NCI-H226 (cell line): ENCODE data around the gene GABBR2.
"Not testable (repeated sequence)": the region's sequence is repeated elsewhere in the genome, so short reads cannot be mapped to it uniquely, and the experiment has no call there.

Experiments
- DNase-seq: peaks from one replicate; pipeline ENCODE4 v3.0.0-alpha.2; 2015

GABBR2 gene

DNA sequence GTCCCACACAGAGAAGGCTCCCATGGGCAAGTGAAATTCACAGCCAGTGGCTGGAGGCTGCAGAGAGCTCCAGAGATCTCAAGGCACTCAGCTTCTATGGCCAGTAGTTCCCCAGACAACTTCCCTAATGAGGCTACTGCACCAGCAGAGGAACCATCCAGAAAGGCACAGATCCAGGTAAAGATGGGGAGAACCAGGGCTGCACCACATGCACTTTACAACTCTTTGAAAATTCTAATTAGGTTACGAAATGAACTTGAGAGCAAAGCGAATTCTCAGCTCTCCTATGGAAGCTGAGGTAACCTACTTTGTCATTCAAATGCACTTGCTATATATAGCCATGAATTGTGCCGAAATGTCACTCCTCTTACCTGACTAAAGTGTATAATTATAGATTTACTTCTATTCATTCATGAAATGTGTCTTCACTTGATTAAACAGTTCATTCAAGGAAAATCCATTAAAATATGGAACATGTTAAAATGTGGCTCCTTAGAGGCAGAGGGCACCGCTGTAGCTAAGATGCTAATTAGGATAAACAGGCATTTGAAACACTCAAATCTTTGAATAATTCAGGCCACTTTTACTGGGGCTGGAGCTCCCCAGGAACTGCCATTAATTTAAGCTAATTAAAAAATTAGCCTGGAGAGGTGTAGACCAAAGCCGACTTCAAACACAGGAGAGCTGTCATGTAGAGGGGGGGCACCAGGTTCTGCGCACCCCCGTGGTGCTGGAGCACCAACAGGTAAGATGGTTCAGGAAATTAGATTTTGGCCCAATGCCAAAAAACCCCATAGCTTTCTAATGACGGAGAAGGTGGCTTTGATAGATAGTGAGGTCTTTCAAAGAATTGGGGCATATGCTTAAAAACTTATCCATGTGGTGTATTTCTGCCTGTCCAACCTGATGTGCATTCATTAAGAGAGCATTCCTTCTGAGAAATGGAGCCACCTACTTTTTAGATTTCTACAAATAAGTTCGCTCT lies 204.1 kb downstream of the GABBR2 start:
- DNase-seq: no peak

DNA sequence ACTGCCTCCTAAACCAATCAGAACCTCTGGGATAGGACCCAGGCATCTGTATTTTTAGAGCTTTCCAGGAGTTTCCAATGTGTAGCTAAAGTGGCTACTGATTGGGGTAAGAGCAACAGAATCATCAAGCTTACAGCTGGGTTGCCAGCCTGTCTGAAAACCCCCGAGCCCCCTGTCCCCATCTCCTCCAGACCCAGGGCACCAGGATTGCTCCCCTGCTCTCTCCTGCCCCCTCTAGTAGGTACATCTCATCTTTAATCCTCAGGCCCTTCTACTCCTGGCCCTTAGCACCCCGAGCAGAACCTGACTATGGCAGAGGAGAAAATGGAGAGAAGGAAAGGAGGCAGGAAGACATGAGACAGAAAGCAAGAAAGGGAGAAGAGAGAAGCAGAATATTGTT lies 204.9 kb downstream of the GABBR2 start:
- DNase-seq: no peak

- no peak for DNase-seq
Measured at GRCh38 chr9:98502976-98503325, 205.8 kb downstream of the GABBR2 start.

GRCh38 chr9:98502311-98502975 lies 206.3 kb downstream of the GABBR2 start:
- DNase-seq: no peak

GRCh38 chr9:98501819-98502218 lies 206.9 kb downstream of the GABBR2 start:
- DNase-seq: no peak

GRCh38 chr9:98501259-98501658 lies 207.5 kb downstream of the GABBR2 start:
- not testable (repeated sequence) for DNase-seq

DNA sequence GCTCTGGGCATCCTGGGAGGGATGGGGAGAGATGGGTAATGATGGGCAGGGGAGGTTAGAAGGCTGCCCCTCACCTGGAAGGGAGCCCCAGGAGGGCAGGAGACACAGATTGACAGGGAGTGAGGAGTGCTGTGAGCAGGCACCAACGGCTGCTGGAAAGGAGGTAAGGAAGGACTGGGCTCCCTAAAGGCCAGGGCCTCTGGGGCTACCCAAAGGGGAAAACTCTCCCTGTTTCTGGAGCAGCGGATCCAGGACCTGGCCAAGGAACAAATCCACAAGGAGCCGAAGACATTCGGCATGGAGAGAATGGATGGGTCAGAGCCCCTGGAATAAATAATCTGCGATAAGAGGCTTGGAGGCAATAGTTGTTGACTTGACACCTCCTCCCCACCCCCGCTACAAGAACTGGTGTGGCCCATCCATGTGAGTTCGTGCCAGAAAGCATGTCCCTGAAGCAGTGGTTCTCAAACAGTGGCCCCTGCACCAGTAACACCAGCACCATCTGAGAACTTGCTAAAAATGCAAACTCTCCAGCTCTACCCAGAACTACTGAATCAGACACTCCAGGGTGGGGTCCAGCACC lies 208.3 kb downstream of the GABBR2 start:
- no peak for DNase-seq

DNA sequence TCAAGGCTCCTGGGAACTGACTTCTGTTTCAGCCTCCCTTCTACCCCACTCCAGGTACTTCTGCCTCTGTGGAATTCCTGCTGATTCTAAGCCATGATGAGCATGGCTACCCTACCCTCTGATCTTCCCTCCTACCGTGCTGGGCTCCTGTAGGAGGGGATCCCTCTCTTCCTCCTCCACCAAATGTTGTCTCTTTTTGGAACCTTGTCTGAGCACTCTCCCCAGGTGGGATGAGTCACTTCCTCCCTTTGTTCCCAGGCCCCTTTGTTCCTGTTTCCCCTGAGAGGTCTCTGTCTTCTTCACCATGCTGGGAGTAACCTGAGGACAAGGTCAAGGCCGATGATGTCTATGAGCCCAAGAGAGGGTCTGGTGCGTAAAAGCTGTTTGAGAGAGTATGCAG lies 213.2 kb downstream of the GABBR2 start:
- no peak for DNase-seq

- no peak for DNase-seq
Measured at GRCh38 chr9:98494852-98495251, 213.9 kb downstream of the GABBR2 start.

DNA sequence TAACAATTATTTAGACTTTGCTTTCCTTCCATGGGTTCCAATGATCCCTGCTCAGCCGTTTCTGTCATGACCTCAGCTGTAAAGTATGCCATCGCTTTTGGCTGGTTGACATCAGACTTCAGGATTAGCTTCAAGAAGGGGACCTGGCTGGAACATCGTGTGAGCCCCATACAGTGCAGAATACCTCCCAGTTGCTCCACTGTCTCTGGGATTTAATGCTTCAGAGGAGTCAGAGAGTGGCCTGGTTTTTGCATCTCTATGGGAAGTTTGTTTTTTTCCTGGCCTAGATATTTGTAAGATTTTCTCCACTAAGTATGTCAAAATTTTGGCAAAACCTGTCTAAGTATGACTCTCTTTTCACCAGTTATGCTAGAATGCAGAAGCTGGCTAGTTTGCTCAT lies 216.9 kb downstream of the GABBR2 start:
- no peak for DNase-seq

DNA sequence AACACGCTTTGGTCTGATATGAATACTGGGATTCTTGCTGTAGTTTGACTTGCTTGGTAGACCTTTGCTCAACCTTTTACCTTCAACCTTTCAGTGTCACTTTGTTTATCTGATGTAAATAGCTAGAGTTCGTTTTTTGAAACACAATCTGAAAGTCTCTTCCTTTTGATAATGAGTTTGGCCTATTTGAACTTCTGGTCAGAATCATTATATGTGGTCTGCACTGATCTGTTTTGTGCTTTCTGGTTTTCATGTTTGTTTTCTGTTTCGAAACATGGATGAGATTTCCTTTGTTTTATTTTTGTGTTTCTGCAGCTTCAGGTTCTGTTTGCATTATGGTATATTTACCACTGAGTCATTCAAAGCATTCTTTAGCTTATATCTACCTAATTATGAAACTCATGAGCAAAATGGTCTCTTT lies 217.5 kb downstream of the GABBR2 start:
- no peak for DNase-seq

DNA sequence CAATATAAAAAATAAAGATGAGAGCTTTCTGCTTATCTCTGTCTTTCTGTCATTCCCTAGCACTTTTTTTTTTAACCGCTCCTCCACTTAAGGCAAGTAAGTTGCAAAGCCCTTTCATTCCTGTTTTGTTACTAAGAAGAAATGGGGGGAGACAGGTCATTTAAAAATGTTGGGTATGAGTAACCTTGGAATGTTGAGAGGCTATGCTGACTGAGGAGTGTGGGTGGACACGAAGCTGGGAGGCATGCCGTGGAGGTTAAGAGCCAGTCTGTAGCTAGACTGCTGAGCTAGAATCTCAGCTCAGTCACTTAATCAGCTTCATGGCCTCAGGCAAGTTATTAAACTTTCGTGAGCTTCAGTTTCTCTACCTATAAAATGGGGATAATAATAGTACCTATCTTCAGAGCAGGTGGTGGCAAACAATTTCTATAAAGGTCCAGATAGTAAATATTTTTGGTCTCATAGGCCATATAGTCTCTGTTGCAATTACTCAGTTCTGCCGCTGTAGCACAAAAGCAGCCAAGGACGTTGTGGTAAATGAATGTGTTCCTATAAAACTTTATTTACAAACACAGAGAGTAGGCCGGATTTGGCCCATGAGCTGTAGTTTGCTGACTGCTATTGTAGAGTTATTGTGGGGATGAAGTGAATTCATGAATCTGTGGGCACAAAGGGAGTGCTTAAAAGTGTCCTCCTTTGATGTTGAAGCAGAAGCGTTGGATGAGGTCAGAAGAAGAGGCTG lies 220.0 kb downstream of the GABBR2 start:
- DNase-seq: peak; percentile 96

- DNase-seq: no peak
Measured at GRCh38 chr9:98485706-98486105, 223.0 kb downstream of the GABBR2 start.

DNA sequence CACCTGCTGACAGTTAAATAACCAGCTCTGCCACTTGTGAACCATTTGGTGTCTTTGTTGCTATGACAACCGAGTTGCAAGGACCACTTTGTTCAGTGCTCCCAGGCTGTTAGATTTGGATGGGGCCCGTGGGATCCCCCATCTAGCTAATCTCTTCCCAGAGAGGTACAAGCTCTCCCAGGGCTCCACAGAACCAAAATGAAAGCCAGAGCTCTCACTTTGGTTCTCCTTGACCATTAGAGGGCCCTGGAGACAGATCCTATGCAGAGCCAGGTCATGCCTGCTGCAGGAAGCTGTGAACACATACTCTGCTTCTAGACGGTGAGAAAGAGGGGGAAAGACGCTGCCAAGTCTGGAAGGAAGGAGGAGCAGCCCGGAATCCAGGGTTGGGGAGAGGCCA lies 224.6 kb downstream of the GABBR2 start:
- no peak for DNase-seq

DNA sequence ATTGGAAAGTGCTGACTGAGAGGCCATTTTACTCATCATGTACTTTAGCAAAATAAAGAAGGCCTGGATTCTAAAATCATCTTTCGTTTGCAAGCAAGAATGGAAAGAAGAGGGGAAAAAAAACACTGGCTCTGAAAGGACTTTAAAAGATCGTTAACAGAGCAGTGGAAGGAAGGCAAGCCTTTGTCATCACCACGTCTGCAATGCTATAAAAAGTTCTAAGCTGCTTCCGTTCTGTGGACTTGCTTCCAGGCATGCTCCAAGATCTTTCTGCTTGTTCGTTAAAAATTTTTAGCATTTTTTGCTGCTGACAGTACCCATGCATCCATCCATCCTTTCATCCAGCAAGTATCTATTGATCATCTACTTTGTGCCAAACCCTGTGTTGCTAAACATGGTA lies 226.5 kb downstream of the GABBR2 start:
- no peak for DNase-seq

GRCh38 chr9:98481676-98482075 lies 227.1 kb downstream of the GABBR2 start:
- no peak for DNase-seq

- no peak for DNase-seq
Measured at GRCh38 chr9:98479967-98480847, 228.5 kb downstream of the GABBR2 start.

DNA sequence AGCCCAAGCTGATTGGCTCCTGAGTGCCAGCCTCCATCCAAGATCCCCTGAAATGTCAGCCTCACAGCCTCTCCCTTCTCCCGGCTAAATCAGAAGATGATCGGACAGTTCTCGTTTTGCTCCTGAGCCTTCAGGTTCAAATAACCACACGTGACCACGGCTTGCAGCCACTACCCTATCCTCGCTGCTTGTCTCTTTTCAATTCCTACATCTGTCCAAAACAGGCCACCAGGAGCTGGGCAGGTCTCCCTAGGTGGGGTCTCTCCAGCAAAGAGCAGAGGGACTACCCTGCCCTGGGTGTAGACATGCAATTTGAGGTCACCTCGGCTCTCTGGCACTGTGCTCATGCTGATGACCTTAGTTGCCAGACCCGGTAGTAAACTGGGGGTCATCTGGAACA lies 229.3 kb downstream of the GABBR2 start:
- no peak for DNase-seq

DNA sequence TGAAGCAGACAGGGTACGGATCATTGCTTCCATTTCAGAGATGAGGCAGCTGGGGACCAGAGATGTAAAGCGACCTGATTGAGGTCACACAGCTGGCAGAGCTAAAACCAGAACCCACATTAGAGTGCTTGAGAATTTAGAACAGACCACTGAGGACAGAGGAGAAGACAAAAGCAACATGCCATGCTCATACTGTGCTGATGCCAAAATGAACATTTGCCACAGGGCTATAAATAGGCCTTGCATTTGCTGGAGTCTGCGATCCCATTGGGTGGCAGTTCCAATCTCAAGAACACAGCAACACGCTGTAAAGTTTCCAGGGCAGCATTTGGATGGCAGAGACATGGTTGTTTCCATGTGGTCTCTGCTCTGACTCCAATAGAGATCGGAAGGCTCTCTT lies 230.9 kb downstream of the GABBR2 start:
- no peak for DNase-seq

DNA sequence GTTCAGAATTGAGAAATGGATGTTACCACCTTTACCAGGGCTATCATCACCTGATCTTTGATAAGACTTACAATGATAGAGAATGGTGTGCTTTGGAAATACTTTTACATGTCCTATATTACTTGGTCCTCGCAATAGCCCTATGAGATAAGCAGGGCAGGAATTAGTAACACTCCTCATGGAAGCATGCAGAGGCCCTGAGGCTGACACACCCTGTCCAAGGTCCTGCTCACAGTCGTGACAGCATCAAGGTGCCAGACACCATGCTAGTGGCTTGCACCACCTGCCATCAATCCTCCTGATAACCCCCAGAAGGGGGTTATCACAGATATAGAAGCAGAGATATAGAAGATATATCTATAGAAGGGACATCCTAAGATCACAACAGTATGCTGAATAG lies 236.5 kb downstream of the GABBR2 start:
- DNase-seq: no peak

- DNase-seq: no peak
Measured at GRCh38 chr9:98471185-98471584, 237.6 kb downstream of the GABBR2 start.

DNA sequence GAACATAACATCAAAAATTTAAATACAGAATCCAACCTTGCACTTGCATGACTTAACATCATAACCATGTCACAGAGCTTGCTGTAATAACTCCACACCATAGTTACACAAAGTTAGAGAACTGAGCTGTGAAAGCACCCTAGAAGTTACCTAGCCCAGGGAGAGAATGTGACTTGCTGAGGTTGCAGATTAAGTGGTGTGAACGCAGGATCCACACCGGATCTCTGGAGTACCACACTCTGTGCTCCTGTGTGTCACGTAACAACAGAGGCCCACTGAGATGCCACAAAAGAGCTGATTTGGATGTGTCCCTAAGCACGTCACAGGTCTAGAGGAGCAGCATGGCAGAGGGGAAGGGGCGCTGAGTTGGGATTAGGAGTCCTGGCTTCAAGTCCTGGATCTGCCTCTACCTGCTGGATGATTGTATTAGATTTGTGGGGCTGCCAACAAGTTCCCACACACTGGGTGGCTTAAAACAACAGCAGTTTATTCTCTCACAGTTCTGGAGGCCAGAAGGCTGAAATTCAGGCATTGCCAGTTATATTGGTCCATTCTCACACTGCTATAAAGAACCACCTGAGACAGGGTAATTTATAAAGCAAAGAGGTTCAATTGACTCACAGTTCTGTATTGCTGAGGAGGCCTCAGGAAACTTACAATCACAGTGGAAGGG lies 240.0 kb downstream of the GABBR2 start:
- no peak for DNase-seq
